Measurements from ENCODE around the gene SCARB1. TPM values are rescaled to one million over a fixed set of nuclear protein-coding genes. Genes with fewer than 3 reads are reported as not detected.
"Not testable (repeated sequence)": the region's sequence is repeated elsewhere in the genome, so short reads cannot be mapped to it uniquely, and the experiment has no call there.

Gene SCARB1, protein sequence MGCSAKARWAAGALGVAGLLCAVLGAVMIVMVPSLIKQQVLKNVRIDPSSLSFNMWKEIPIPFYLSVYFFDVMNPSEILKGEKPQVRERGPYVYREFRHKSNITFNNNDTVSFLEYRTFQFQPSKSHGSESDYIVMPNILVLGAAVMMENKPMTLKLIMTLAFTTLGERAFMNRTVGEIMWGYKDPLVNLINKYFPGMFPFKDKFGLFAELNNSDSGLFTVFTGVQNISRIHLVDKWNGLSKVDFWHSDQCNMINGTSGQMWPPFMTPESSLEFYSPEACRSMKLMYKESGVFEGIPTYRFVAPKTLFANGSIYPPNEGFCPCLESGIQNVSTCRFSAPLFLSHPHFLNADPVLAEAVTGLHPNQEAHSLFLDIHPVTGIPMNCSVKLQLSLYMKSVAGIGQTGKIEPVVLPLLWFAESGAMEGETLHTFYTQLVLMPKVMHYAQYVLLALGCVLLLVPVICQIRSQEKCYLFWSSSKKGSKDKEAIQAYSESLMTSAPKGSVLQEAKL
- total RNA-seq = 10 to 100 TPM; 15.7 to 22.9 (median 20.0) TPM
- 17.0 TPM for polyA plus RNA-seq
- long read RNA-seq, donor 1, transcript SCARB1-201 (13 exons, 2,611 nt) = minor isoform, 11 of 67 reads
- long read RNA-seq, donor 1, transcript SCARB1-202 (12 exons, 3,329 nt) = major isoform, 36 of 67 reads
- long read RNA-seq, donor 1, partial matches to known transcripts = 9 of 67 reads
- long read RNA-seq, donor 1, other reads (novel, unspliced or antisense) = 7 of 67 reads
- long read RNA-seq, donor 2, transcript SCARB1-202 (12 exons, 3,329 nt) = major isoform, 23 of 32 reads
- long read RNA-seq, donor 2, partial matches to known transcripts = 4 of 32 reads
- long read RNA-seq, donor 2, other reads (novel, unspliced or antisense) = 1 of 32 reads
- long read RNA-seq, donor 3, transcript SCARB1-202 (12 exons, 3,329 nt) = major isoform, 40 of 70 reads
- long read RNA-seq, donor 3, transcript SCARB1-201 (13 exons, 2,611 nt) = minor isoform, 17 of 70 reads
- long read RNA-seq, donor 3, partial matches to known transcripts = 7 of 70 reads
- long read RNA-seq, donor 3, other reads (novel, unspliced or antisense) = 5 of 70 reads
- long read RNA-seq, donor 4, transcript SCARB1-202 (12 exons, 3,329 nt) = major isoform, 15 of 27 reads
- long read RNA-seq, donor 4, transcript SCARB1-201 (13 exons, 2,611 nt) = minor isoform, 6 of 27 reads
- long read RNA-seq, donor 4, partial matches to known transcripts = 2 of 27 reads
- long read RNA-seq, donor 4, other reads (novel, unspliced or antisense) = 3 of 27 reads

DNA sequence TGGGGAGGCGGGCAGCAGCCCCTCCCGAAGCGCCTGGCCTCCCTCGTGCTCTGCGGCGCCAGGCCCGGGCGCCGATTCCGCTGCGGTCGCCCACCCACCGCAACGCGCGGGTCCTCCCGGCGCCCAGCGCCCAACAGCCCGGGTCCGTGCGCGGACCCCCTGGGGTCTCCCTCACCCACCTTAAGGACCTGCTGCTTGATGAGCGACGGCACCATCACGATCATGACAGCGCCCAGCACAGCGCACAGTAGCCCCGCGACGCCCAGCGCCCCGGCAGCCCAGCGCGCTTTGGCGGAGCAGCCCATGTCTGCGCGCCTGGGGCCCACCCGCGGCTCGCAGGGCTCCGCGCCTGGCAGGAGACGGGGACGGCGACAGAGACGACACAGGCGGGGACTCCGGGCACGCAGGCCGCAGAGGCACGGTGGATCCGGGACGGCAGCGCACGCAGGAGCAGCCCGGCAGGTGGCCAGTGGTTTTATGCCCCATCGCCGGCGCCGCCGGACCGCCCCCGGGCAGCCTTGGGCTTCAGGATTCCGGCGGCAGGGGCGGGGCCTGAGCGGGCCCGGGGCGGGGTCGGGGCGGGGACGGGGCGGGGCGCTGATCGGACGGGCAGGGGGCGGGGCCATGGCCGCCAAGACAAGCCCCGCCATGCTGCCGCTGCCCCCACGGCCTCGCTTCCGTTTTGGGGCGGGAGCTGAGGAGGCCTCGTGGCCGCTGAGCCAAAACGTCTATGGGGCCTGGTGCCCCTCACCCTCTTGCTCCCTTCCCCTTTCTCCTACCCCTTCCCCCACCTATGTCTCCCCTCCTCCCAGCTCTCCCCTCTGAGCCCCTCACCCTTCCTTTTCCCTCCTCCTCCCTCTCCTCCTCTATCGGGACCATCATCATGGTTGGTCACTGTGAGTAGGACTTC is at the start of gene SCARB1:
Gene SCARB1 (minus strand): TSS at position 449 of the 910 bp plus-strand sequence. CDS start 144 bp downstream, at position 305.
- peak; percentile 85 to 94 (median 94) for DNase-seq
- Histone ChIP-seq H3K4me1 (ENCODE audit: control insufficient read depth, insufficient read depth, low read length) (peaks cover 3% of the 10 kb centered on the region), H3K4me3 (ENCODE audit: low read length) (peak within 1 kb of the TSS; percentile 54), H3K9me3 (ENCODE audit: control insufficient read depth, low read length) (no peaks in the 10 kb centered on the region), H3K27ac (ENCODE audit: low read length) (no peak within 1 kb of the TSS), H3K27me3 (ENCODE audit: control insufficient read depth, insufficient read depth) (no peaks in the 10 kb centered on the region)
- intact Hi-C loops (cut with DNase I) = no loop called here
- WGBS = under 1% methylated on average over 89 of the region's 89 CpGs
- ATAC-seq = peak; percentile 91 to 92

DNA sequence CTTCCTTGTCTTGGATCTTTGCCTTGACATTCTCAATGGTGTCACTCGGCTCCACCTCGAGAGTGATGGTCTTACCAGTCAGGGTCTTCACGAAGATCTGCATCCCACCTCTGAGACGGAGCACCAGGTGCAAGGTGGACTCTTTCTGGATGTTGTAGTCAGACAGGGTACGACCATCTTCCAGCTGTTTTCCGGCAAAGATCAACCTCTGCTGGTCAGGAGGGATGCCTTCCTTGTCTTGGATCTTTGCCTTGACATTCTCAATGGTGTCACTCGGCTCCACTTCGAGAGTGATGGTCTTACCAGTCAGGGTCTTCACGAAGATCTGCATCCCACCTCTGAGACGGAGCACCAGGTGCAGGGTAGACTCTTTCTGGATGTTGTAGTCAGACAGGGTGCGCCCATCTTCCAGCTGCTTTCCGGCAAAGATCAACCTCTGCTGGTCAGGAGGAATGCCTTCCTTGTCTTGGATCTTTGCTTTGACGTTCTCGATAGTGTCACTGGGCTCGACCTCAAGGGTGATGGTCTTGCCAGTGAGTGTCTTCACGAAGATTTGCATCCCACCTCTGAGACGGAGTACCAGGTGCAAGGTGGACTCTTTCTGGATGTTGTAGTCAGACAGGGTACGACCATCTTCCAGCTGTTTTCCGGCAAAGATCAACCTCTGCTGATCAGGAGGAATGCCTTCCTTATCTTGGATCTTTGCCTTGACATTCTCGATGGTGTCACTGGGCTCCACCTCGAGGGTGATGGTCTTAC is 49.0 kb upstream of the SCARB1 start:
- H3K9me3 ChIP-seq (ENCODE audit: control insufficient read depth, low read length); H3K27ac ChIP-seq (ENCODE audit: low read length); intact Hi-C loops (cut with DNase I); H3K4me1 ChIP-seq (ENCODE audit: control insufficient read depth, insufficient read depth, low read length); DNase-seq; ATAC-seq; H3K4me3 ChIP-seq (ENCODE audit: low read length); H3K27me3 ChIP-seq (ENCODE audit: control insufficient read depth, insufficient read depth): not testable (repeated sequence)
- 53% methylated on average over 18 of the region's 21 CpGs for WGBS

DNA sequence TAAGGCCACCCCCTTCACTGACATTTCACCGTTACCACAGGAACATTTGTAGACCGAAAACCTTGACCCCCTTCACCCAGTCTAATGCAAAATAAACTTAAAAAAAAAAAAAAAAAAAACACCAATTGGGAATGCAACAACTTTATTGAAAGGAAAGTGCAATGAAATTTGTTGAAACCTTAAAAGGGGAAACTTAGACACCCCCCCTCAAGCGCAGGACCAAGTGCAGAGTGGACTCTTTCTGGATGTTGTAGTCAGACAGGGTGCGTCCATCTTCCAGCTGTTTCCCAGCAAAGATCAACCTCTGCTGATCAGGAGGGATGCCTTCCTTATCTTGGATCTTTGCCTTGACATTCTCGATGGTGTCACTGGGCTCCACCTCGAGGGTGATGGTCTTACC is 47.9 kb upstream of the SCARB1 start:
- 51% methylated on average over 6 of the region's 6 CpGs for WGBS
- Histone ChIP-seq H3K4me3 (ENCODE audit: low read length) (peak overlapping the region; percentile 39), H3K27ac (ENCODE audit: low read length) (peak overlapping the region; percentile 76)
- H3K4me1 ChIP-seq (ENCODE audit: control insufficient read depth, insufficient read depth, low read length); H3K9me3 ChIP-seq (ENCODE audit: control insufficient read depth, low read length); ATAC-seq; intact Hi-C loops (cut with DNase I); H3K27me3 ChIP-seq (ENCODE audit: control insufficient read depth, insufficient read depth); DNase-seq: not testable (repeated sequence)

DNA sequence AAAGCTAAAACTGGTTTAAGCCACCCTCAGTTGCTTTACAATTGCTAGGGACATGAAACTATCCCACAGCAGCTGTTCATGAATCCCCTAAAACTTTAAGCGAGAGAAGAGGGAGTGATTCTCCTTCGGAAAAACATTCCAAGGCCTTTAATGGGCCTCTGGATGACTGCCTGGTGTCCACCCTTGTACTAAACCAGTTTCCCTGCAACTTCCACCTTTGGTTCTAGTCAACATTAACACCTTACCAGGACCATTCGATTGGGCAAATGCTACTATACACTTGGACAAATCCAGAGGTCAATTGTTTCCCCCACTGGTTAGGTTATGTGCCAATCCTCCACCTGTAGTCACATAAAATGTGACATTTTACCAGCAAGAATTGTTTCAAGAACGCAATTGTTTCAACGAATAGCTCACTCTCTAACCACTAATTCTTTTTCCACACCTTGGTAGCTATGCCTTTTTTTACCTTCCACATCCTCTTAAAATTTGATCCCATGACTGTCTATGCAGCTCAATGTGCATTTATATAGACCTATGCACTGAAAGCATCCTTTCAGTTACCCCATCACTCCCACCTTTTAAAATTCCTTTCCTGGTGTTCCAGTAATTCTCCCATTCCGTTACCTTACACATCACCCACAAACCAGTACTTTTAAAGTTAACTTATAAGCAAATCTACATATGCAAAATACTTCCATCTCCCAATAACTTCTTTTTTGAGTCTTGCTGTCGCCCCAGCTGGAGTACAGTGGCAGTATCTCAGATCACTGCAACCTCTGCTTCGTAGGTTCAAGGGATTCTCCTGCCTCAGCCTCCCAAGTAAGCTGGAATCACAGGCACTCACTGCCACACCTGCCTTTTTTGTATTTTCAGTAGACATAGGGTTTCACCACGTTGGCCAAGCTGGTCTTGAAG is 47.2 kb upstream of the SCARB1 start:
- Histone ChIP-seq H3K4me1 (ENCODE audit: control insufficient read depth, insufficient read depth, low read length) (peaks cover 5% of the 10 kb centered on the region), H3K9me3 (ENCODE audit: control insufficient read depth, low read length) (no peaks in the 10 kb centered on the region), H3K27ac (ENCODE audit: low read length) (peak overlapping the region; percentile 76), H3K27me3 (ENCODE audit: control insufficient read depth, insufficient read depth) (no peaks in the 10 kb centered on the region), H3K4me3 (ENCODE audit: low read length) (peak overlapping the region; percentile 39)
- intact Hi-C loops (cut with DNase I) = no loop called here
- no peak for DNase-seq
- no peak for ATAC-seq
- 55% methylated on average over 9 of the region's 9 CpGs for WGBS

DNA sequence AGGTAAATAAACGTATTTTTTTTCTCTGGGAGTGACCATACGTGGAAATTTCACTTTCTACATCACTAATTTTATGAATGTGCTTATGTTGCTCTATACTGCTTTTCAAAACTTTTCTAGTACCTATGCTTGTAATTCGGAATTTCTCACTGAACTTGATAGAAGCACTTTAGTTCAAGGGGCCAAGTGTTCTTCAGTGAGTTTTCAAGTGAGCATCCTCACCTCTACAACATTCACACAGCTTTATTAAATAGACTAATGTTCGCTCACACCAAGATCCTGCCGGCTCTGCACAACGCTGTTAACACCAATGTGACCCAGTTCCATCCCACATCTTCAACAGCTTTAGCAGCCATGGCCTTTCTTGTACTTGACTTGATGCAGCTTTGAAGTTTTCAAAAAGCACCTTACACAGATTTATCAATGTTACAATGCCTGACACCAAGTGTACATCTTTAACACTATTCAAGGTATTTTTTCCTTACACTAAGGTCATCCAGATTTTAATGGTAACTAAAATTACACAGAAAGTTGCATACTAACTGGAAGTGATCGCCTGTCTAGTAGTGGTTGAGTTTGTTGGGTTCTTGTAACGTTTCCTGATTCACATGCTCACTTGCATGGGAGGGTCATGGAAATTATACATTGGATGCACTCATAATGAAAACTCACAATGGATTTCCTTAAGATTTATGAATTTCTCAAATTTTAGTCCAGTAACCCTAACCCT is 46.3 kb upstream of the SCARB1 start:
- ATAC-seq = no peak
- 55% methylated on average over 8 of the region's 8 CpGs for WGBS
- no peak for DNase-seq
- peak overlapping the region; percentile 23 for H3K27ac ChIP-seq (ENCODE audit: low read length)
- H3K4me3 ChIP-seq (ENCODE audit: low read length) = no peak overlapping the region
- H3K27me3 ChIP-seq (ENCODE audit: control insufficient read depth, insufficient read depth) = no peaks in the 10 kb centered on the region
- intact Hi-C loops (cut with DNase I) = loop anchor here in 2 of 4 donors (5.0 to 10.0 kb wide), 3 partner anchors 32 to 875 kb away; no protein-coding TSS in a partner anchor
- H3K9me3 ChIP-seq (ENCODE audit: control insufficient read depth, low read length) = no peaks in the 10 kb centered on the region
- peaks cover 5% of the 10 kb centered on the region for H3K4me1 ChIP-seq (ENCODE audit: control insufficient read depth, insufficient read depth, low read length)

DNA sequence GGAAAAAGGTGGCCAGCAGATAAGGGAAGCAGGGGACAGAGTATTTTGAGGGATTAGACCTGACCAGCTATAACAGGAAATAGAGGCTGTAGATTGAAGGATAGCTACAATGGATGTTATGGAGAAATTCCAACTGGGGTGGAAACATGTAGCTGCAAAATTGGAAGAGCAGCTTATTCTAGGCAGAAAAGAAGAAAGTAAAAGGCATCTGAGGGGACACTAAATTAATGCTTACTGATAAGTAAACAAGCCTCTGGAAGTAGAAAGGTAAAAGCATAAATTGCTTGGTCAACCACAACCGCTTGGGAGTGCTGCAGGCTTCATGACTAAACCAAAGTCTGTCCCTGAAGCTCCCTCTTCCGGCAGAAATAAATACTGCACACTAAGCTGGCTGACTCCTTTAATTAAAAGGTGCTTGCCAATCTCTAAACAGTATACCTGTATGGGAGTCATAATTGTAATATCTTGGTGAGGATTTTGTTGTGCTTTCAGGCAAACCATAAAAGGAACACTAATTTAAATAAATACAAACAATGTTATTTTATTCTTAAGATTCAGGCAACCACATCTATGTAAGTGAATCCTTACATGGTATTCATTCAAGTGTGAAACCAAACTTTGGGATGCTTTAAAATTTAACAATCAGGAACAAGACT is 43.1 kb upstream of the SCARB1 start:
- Histone ChIP-seq H3K27me3 (ENCODE audit: control insufficient read depth, insufficient read depth) (no peaks in the 10 kb centered on the region), H3K4me1 (ENCODE audit: control insufficient read depth, insufficient read depth, low read length) (peaks cover 12% of the 10 kb centered on the region), H3K4me3 (ENCODE audit: low read length) (no peak overlapping the region), H3K9me3 (ENCODE audit: control insufficient read depth, low read length) (no peaks in the 10 kb centered on the region), H3K27ac (ENCODE audit: low read length) (peak overlapping the region; percentile 26)
- ATAC-seq = peak; percentile 37 to 46
- peak; percentile 79 to 90 (median 82) for DNase-seq
- intact Hi-C loops (cut with DNase I) = loop anchor here in 2 of 4 donors (5.0 to 10.0 kb wide), 3 partner anchors 36 to 872 kb away; no protein-coding TSS in a partner anchor
- under 1% methylated on average over 2 of the region's 2 CpGs for WGBS

DNA sequence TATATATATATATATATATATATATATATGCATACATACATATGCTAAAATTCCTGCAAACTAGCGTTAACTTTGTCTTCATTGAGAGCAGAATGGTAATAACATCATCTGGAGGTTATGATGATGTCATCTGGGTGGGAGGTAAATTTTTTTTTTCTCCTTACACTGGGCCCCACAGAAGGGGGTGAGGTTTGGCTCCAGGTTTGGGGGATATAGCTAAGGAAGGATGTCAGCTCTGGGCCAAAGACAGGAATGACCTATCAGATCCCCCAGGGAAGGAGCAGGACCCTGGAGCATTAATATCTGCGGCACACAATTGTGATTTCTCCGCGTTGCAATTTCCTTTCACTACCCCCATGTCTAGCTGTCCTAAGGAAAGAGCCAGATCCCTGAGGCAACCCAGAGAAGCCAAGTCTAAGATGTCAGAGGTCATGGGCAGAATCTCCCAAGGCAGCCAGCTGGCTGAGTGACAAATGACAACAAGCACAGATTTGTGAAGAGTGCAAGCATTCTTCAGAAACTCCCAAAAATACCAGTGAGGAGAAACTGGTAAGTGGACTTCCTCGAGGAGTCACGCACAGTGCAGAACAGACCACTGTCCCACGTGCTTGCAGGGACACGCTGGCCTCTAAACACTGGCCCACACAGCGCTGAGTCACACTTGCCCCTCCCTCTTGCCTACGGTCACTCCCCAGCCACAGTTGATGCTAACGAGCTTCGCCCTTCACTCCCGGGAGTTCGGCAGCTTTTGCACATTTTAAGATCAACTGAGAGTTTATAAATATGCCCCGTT is 40.8 kb upstream of the SCARB1 start:
- DNase-seq (peak; percentile 91 to 92 (median 91)), ATAC-seq (peak; percentile 97)
- Histone ChIP-seq H3K9me3 (ENCODE audit: control insufficient read depth, low read length) (no peaks in the 10 kb centered on the region), H3K27me3 (ENCODE audit: control insufficient read depth, insufficient read depth) (no peaks in the 10 kb centered on the region), H3K27ac (ENCODE audit: low read length) (peak overlapping the region; percentile 97), H3K4me1 (ENCODE audit: control insufficient read depth, insufficient read depth, low read length) (peaks cover 6% of the 10 kb centered on the region), H3K4me3 (ENCODE audit: low read length) (no peak overlapping the region)
- 12% methylated on average over 15 of the region's 15 CpGs for WGBS
- intact Hi-C loops (cut with DNase I) = loop anchor here in 2 of 4 donors (5.0 to 10.0 kb wide), 3 partner anchors 38 to 870 kb away; no protein-coding TSS in a partner anchor

Data from right cardiac atrium (tissue), 5 donors.